OCI-LY7 (cell line): ENCODE measurements around the gene TGM5. TPM values are rescaled to one million over a fixed set of nuclear protein-coding genes. Genes with fewer than 3 reads are reported as not detected.

ENCODE experiments used
- BruUV-seq: library from RNA; stranded (reverse); fragments of 400-500 nt; replicated peaks from 2 replicates; lab custom pipeline; 2021; lab: Mats Ljungman, UMichigan
- CTCF ChIA-PET: fragments of 300-600 bp; sonication (Branson Sonifier 250); formaldehyde crosslinking; loops from one replicate; lab custom pipeline; 2022; ENCODE audit warnings: antibody characterized with exemption; ENCODE audit not compliant: unreplicated experiment; lab: Charles Lee
- POLR2A ChIA-PET: fragments of 300-600 bp; sonication (Branson Sonifier 250); formaldehyde crosslinking; loops from one replicate; lab custom pipeline; 2022; ENCODE audit warnings: antibody characterized with exemption; lab: Charles Lee
- DNase-seq: peaks from one replicate; pipeline ENCODE4 v3.0.0-alpha.2; 2015; ENCODE audit warnings: low spot score
- H2AFZ ChIP-seq: fragments of 200-600 bp; sonication (generic), shearing (Covaris generic); 2 replicates; pipeline ENCODE4 v1.6.1; 2014; ENCODE audit warnings: mild to moderate bottlenecking, antibody characterized with exemption, low read length, moderate library complexity
- H3K27ac ChIP-seq: fragments of 200-600 bp; sonication (generic); 2 replicates; pipeline ENCODE4 v1.5.1; 2014; ENCODE audit warnings: mixed run types, low read depth, mild to moderate bottlenecking, moderate library complexity, low read length, inconsistent platforms; ENCODE audit not compliant: poor library complexity, severe bottlenecking
- H3K36me3 ChIP-seq: fragments of 200-600 bp; sonication (generic); 2 replicates; pipeline ENCODE4 v1.6.1; 2014; ENCODE audit warnings: mild to moderate bottlenecking, antibody characterized with exemption, low read length, moderate library complexity, mixed read lengths; ENCODE audit not compliant: insufficient read depth
- H3K4me1 ChIP-seq: fragments of 200-600 bp; sonication (generic); 2 replicates; pipeline ENCODE4 v1.5.1; 2014; ENCODE audit warnings: mild to moderate bottlenecking, low read length; ENCODE audit not compliant: insufficient read depth, poor library complexity, severe bottlenecking
- H3K4me2 ChIP-seq: fragments of 200-600 bp; sonication (generic); 2 replicates; pipeline ENCODE4 v1.6.1; 2014; ENCODE audit warnings: mild to moderate bottlenecking, low read length
- H3K4me3 ChIP-seq: fragments of 200-600 bp; sonication (generic); 2 replicates; pipeline ENCODE4 v1.5.1; 2014; ENCODE audit warnings: mild to moderate bottlenecking, low read depth, low read length; ENCODE audit not compliant: poor library complexity, severe bottlenecking
- H3K79me2 ChIP-seq: fragments of 200-600 bp; sonication (generic); 2 replicates; pipeline ENCODE4 v1.6.1; 2016; ENCODE audit warnings: low read depth, mild to moderate bottlenecking, low read length, moderate library complexity, mixed read lengths; ENCODE audit not compliant: insufficient read depth
- H3K9me2 ChIP-seq: fragments of 200-600 bp; sonication (generic); 2 replicates; pipeline ENCODE4 v1.6.1; 2016; ENCODE audit warnings: mild to moderate bottlenecking, low read length, mixed read lengths; ENCODE audit not compliant: insufficient read depth
- H3K9me3 ChIP-seq: fragments of 200-600 bp; sonication (generic); 2 replicates; pipeline ENCODE4 v1.6.1; 2014; ENCODE audit warnings: mild to moderate bottlenecking, mixed run types, low read length, mixed read lengths
- H4K20me1 ChIP-seq: fragments of 200-600 bp; sonication (generic); 2 replicates; pipeline ENCODE4 v1.6.1; 2014; ENCODE audit warnings: mild to moderate bottlenecking, antibody characterized with exemption, low read length, moderate library complexity, mixed read lengths; ENCODE audit not compliant: insufficient read depth
- EZH2phosphoT487 ChIP-seq: fragments of 200-600 bp; sonication (generic); IDR thresholded peaks from 2 replicates; pipeline ENCODE4 v1.6.1; 2018; ENCODE audit warnings: low read depth, borderline replicate concordance, mild to moderate bottlenecking, mixed run types, antibody characterized with exemption, low read length, moderate library complexity, mixed read lengths
- intact Hi-C: fragments of 100-400 bp; cut with micrococcal nuclease; formaldehyde crosslinking; loops from one replicate; pipeline ENCODE4 v1.10.0; 2022; ENCODE audit not compliant: unreplicated experiment
- total RNA-seq, 2 experiments: library from RNA; depleted of rRNA in 1 of 2; stranded (reverse); fragments of >200 nt in 1 of 2; shearing (Covaris generic) in 1 of 2; gene quantifications; 2 replicates each; pipeline ENCODE4 v1.2.3, GENCODE V29; 2014 to 2022
- TF ChIP-seq, protein P1 (sequence below): fragments of 200-600 bp; sonication (generic); conservative IDR thresholded peaks from 2 replicates; pipeline ENCODE4 v1.5.1; 2014; ENCODE audit warnings: mild to moderate bottlenecking, antibody characterized with exemption, low read length, moderate library complexity, mixed read lengths

TGM5 gene
- total RNA-seq, 2 experiments from 2014 or later, result not detected

DNA sequence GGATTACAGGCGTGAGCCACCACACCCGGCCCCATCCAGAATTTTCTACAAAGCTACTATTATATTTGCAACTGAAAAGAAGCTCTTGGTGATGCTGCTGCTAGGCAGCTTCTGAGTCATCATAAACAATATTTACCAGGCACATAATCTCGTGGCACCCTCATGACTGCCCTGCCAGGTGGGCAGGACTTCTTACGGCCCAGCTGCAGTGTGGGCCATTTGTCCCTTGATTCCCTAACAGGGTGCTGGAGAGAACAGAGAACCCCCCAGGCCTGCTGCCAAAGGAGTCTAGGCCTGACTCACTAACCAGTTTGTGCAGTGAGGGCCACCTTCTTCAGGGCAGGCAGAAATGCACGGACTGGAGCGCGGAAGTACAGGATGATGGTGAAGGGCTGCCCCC lies 50.8 kb downstream of the TGM5 start:
- Histone ChIP-seq H2AFZ (no peak overlapping the region), H3K4me3 (no peak overlapping the region), H3K79me2 (no peaks in the 10 kb centered on the region), H3K9me2 (no peaks in the 10 kb centered on the region), H3K4me1 (no peaks in the 10 kb centered on the region), H4K20me1 (no peaks in the 10 kb centered on the region), H3K27ac (no peak overlapping the region), H3K36me3 (no peaks in the 10 kb centered on the region), H3K4me2 (no peak overlapping the region), H3K9me3 (no peaks in the 10 kb centered on the region)
- no TSS peak for BruUV-seq
- ChIA-PET CTCF (no interaction called here), POLR2A (no interaction called here)
- DNase-seq, result no peak
- TF ChIP-seq, protein P1, sequence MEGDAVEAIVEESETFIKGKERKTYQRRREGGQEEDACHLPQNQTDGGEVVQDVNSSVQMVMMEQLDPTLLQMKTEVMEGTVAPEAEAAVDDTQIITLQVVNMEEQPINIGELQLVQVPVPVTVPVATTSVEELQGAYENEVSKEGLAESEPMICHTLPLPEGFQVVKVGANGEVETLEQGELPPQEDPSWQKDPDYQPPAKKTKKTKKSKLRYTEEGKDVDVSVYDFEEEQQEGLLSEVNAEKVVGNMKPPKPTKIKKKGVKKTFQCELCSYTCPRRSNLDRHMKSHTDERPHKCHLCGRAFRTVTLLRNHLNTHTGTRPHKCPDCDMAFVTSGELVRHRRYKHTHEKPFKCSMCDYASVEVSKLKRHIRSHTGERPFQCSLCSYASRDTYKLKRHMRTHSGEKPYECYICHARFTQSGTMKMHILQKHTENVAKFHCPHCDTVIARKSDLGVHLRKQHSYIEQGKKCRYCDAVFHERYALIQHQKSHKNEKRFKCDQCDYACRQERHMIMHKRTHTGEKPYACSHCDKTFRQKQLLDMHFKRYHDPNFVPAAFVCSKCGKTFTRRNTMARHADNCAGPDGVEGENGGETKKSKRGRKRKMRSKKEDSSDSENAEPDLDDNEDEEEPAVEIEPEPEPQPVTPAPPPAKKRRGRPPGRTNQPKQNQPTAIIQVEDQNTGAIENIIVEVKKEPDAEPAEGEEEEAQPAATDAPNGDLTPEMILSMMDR, result no peak
- TF ChIP-seq EZH2phosphoT487, result no peak
- intact Hi-C loops, result no loop called here

- intact Hi-C loops, result no loop called here
- H3K4me2 ChIP-seq, result no peak overlapping the region
Measured at GRCh38 chr15:43214592-43215295, 52.0 kb downstream of the TGM5 start.

More at GRCh38 chr15:43214592-43215295, 52.0 kb downstream of the TGM5 start:
- no peak for DNase-seq
- no peak overlapping the region for H2AFZ ChIP-seq
- no peaks in the 10 kb centered on the region for H4K20me1 ChIP-seq
- BruUV-seq, result no TSS peak
- H3K4me3 ChIP-seq, result no peak overlapping the region
- H3K9me3 ChIP-seq, result no peaks in the 10 kb centered on the region
- POLR2A ChIA-PET, result no interaction called here
- no peak overlapping the region for H3K27ac ChIP-seq
- CTCF ChIA-PET, result interaction anchor here (1.0 kb wide), 1 partner anchor 11 kb away, joined by 4 read pairs; no protein-coding TSS in a partner anchor
- H3K4me1 ChIP-seq, result no peaks in the 10 kb centered on the region
- no peaks in the 10 kb centered on the region for H3K9me2 ChIP-seq
- no peaks in the 10 kb centered on the region for H3K79me2 ChIP-seq
- TF ChIP-seq, protein P1, result no peak
- TF ChIP-seq EZH2phosphoT487, result no peak
- H3K36me3 ChIP-seq, result no peaks in the 10 kb centered on the region
